ENCODE measurements around the gene PLSCR3.

Gene PLSCR3

DNA sequence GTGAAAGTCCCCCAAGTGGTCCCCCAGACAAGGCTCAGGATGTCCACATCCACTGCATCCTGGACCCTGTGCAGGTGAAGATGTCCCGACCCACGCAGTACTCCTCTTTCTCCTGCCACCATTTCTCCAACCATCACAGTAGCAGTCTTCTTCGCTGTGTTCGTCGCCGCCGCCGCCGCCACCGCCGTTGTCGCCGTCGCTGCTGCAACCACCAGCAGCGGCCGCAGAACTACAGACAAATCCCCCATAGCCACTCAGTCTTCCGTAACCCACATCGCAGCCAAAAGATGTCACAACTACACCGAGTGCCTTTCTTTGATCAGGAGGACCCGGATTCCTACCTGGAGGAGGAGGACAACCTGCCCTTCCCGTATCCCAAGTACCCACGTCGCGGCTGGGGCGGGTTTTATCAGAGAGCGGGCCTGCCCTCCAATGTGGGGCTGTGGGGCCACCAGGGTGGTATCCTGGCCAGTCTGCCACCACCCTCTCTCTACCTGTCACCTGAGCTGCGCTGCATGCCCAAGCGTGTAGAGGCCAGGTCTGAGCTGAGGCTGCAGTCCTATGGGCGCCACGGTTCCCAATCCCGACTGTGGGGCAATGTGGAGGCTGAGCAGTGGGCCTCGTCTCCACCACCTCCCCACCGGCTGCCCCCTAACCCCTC is 32.0 kb upstream of the PLSCR3 start:
- no peak for DNase-seq

DNA sequence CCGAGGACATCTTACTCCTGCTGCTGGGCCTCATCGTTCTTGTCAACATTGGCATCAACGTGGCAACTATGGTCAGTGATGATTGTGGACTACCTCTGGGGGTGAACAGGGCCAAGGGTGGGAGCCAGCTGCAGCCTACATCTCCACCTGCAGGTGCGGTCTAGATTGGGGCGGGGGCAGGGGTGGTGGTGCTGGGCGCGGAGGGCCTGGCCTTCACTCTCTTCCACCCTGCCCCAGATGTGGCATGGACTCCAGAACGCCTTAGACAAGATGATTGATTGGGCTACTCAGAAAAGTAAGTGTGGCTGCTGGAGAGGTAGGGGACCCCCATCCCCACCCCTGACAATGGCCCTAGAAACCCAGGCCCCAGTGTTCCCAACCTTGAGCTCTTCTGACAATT is 31.4 kb upstream of the PLSCR3 start:
- DNase-seq: no peak

DNA sequence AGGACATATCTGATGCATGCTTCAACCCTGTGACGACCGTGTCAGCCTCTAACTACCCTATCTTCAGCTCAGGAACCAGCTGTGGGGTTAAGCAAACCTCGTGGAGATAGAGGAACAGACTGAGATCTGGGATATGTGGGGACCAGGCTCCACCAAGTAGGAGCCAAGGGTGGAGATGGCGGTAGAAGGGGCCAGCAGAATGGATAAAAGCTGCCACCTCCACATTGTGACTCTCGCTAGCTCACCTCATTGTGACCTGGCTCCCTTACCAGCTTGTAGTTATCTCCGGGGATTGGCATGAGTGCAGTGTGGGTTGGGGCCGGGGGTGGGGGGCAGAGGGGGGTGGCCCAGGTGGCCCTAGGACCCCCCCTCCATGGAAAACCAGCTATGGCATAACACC is 31.0 kb upstream of the PLSCR3 start, which contains the start of gene SPEM2:
SPEM2 (plus strand) TSS at position 301 of the 400 bp plus-strand sequence; CDS start at position 374, 73 bp downstream.
- no peak for DNase-seq

DNA sequence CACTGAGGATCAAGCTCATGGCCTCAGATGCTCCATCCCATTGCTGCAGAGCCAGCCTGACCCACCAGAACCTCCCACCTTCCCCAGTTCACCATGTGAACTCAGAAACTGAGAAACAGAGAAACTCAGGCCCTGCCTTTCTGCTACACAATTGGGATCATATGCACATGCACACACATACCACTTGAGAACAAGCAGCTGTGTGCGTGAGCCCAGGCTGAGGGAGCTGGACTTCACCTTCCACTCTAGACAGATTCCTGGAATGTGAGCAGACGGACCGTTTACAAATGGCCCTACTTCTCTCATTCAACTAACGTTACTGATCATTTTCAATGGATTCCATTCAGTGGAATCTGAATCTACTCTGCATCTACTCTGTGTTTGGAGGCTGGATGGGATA is 29.4 kb upstream of the PLSCR3 start:
- DNase-seq: peak; percentile 51

DNA sequence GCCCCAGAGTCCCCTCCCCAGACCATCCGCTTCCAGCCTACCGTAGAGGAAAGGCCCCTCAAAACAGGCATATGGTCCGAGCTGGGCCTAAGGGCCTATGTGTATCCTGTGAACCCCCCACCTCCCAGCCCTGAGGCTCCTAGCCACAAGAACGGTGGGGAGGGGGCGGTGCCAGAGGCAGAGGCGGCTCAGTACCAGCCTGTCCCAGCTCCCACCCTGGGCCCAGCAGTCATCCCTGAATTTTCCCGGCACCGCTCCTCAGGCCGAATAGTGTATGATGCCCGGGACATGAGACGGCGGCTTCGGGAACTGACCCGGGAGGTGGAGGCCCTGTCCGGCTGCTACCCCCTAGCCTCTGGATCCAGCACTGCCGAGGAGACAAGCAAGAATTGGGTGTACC is 26.9 kb upstream of the PLSCR3 start:
- DNase-seq: no peak

DNA sequence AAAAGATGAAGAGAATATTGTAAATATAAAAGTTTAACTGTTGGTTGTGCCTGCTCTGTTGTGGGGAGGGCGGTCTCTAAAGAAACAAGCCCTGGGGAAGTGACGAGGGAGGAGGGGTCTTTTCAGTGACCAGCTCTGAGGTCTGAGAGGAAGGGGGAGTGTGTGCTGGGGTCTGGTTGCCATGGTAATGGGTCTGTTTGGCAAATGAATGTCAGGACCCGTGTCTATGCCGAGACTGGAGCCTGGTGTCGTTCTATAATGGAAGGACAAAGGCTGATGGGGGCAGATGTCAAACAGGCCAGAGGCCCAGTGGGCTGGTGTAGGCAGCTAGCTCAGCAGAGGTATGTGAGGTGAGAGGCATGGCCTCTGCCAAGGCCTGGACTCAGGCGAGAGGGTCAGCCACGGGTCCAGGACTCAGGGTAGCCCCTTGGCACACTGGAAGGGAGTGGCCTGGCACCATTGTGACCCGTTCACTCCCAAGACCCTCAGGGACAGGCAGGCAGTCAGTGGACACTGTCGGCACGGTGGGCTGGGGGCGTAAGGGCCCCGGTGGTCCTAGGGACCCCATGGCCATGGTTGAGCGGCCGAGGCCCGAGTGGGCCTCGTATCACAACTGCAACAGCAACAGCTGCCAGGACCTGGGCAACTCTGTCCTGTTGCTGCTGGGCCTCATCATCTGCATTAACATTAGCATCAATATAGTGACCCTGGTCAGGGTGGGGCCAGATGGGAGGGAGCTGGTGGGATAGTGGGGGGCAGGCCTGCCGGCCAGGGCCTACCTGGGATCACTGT is 25.7 kb upstream of the PLSCR3 start, which contains the start of gene SPEM1:
SPEM1 (plus strand) TSS at position 506 of the 792 bp plus-strand sequence; CDS start at position 567, 61 bp downstream.
- no peak for DNase-seq

DNA sequence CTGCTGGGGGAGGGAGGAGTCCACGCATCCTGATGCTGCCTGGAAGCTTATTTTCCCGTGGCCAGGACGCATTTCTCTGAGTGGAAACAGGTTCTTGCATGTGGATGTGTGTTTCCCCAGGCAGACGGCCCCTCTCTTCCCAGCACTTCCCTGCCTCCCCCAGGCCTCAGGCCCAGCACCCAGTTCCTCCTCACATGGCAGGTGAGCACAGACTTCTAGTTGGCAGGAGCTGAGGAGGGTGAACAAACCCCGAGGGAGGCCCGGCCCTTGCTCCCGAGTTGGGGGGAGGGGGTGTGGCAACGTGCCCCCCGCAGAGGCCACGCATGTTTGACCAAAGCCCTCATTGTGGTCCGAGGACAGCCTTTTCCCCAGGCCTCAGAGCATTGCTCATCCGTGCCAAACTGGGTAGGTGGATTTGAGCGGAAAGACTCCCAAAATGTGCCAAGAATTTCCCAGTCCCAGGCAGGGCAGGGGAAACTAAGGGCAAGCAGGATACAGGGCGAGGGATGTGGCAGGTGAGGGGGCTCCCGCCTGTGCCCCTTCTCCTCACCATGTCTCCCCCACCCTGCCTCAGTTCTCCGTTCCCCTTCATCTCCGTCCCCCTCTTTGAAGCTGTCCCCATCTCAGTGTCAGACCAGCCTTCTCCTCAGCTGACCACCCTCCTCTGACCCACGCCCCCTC is 24.3 kb upstream of the PLSCR3 start:
- no peak for DNase-seq

DNA sequence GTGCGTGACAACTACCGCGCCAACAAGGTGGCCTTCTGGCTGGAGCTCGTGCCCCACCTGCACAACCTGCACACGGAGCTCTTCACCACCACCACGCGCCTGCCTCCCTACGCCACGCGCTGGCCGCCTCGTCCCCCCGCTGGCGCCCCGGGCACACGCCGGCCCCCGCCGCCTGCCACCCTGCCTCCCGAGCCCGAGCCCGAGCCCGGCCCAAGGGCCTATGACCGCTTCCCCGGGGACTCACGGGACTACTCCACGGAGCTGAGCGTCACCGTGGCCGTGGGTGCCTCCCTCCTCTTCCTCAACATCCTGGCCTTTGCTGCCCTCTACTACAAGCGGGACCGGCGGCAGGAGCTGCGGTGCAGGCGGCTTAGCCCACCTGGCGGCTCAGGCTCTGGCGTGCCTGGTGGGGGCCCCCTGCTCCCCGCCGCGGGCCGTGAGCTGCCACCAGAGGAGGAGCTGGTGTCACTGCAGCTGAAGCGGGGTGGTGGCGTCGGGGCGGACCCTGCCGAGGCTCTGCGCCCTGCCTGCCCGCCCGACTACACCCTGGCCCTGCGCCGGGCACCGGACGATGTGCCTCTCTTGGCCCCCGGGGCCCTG is 22.8 kb upstream of the PLSCR3 start:
- no peak for DNase-seq

DNA sequence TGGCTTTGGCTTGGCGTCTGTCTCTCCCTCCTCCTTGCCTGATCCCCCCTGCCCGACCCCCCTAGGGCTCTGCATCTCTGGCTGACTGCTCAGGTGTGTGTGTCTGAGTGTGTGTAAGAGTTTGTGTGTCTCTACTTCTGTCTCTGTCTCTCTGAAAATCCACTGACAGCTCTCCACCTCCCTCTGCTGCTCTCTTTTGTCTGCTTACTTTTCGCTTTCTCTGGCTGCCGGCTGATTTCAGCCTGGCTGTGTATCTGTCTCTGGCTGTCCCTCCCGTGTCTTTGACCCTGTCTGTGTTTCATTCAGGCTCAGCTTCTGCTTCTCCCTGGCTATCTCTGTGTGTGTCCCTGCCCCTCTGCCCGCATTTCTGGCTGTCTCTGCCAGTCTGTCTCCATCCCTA is 22.0 kb upstream of the PLSCR3 start:
- no peak for DNase-seq

DNA sequence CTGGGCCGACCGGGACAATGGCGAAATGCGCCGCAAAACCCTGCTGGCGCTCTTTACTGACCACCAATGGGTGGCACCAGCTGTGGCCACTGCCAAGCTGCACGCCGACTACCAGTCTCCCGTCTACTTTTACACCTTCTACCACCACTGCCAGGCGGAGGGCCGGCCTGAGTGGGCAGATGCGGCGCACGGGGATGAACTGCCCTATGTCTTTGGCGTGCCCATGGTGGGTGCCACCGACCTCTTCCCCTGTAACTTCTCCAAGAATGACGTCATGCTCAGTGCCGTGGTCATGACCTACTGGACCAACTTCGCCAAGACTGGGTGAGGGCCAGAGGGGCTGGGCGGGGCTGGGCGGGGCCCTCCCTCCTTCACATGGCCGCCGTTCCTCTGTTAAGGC is 21.5 kb upstream of the PLSCR3 start:
- no peak for DNase-seq

DNA sequence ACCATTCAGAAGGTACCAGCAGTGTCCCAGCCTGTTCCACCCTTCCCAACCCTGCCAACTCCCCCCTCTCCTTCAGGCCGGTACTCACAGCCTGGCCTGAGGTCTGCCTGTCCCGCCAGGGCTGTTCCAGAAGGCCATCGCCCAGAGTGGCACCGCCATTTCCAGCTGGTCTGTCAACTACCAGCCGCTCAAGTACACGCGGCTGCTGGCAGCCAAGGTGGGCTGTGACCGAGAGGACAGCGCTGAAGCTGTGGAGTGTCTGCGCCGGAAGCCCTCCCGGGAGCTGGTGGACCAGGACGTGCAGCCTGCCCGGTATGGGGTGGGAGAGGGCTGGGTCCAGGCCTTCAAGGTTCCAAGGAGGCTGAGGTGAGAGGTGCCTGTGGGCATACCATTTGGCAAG is 20.5 kb upstream of the PLSCR3 start:
- DNase-seq: no peak

DNA sequence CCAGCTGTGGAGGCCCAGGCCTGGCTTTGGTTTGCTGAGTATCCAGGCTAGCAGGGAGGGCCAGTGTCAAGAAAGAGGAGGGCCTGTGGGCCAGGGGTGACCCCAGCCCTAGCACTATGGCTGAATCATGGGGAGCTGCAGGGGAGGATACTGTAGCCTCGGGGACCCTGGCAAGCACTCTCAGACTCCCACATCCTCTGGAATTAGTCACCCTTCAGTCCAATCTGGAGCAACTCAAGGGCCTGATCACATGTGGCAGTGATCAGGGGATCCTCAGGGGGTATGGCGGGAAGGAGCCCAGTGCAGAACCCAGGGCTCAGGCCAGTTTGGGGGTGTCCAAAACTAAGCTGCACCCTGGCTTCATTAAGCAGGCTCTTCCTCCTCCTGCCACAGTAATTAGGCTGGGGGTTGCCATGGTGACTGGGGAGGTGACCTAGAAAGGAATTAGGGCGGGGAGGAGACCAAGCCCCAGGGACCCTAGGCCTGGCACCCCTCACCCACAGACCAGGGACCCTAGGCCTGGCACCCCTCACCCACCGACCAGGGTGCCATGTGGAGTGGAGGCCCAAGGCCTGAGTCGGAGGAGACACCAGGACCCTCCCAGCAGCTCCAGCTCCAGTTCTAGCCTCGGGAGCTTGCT is 19.1 kb upstream of the PLSCR3 start:
- no peak for DNase-seq

DNA sequence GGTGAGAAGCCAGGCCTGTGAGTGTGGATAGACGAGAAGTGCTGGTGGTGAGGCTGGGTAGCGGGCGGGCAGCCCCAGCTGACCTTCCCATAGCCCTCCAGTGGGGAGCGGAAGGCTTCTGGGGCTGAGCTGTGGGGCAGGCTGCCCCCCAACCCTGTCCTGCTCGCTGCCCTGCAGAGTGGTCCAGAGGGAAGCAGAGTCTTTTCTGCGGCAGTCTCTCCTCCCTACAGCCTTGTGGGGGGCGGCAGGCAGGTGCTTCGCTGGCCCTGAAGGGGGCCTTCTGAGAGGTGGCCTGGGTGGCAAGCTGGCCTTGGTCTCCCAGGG is 17.1 kb upstream of the PLSCR3 start:
- DNase-seq: no peak

DNA sequence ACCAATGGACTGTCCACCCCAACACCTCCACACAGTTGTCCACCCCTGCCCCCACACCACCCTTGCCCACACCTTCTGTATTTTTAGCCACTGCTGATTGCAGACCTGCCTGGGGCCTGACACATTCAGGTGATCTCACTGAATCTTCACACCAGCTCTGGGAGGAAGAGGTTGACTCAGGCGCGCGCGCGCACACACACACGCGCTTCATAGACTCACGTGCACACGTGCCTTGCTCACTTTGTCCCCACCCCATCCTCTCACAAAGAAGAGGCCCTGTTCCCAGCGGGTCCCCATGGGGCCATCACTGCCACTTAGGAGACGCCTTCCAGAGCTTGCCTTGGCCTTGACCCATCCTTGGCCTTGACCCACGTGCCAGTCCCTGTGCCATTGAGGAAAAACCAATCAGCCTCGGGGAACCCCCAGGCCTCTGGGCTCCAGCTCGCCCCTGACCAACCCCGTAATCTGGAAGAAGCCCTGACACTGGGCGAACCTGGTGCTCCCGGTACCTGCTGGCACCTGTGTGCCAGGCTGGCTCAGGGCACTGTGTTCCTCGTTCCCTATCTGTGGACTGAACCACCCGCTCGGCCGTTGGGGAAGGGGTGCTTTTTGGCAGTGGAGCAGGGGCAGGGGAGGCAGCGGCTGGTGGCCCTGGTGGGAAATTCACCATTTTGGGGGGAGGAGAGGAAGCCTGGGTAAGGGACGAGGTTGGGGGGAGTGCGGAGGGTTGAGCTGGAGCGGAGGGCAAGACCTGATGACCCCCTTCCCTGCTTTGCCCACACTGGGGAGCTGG is 16.5 kb upstream of the PLSCR3 start:
- no peak for DNase-seq

DNA sequence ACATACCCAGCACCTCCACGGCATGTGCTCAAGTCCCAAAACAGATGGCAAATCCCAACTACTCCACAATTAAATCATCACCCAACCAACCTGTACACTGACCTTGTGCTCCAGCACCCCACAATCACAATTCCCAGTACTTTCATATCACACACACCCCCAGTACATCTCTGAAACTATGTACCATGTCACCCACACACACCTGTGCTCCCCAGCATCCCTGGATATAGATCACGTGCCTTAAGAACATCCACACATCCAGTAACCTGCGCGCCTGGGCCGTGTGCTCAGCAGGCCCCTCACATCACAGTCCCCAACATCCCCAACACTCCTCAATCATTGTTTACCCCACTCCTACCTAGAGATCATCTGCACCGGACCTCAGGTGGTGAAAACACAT is 15.4 kb upstream of the PLSCR3 start:
- DNase-seq: no peak

DNA sequence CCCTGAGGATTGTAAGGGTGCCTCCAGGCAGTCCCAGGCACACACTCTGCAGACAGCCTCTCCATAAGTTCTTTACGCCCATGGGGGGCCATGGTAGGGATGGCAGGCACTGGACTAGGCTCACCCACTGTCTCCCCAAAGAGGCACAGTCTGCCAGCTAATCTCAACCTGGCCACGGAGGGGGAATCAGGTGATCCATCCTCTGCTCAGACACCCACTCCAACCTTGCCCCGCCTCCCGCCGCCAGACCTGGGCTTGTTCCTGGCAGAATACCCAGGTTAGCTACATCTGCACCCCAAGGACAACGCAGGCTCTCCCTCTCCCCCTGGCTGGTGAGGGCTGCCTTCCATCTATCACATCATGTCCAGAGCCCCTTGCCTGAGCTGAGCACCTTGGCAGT is 14.5 kb upstream of the PLSCR3 start:
- DNase-seq: no peak

DNA sequence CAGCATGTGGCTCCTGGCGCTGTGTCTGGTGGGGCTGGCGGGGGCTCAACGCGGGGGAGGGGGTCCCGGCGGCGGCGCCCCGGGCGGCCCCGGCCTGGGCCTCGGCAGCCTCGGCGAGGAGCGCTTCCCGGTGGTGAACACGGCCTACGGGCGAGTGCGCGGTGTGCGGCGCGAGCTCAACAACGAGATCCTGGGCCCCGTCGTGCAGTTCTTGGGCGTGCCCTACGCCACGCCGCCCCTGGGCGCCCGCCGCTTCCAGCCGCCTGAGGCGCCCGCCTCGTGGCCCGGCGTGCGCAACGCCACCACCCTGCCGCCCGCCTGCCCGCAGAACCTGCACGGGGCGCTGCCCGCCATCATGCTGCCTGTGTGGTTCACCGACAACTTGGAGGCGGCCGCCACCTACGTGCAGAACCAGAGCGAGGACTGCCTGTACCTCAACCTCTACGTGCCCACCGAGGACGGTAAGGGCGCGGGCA is 14.0 kb upstream of the PLSCR3 start:
- no peak for DNase-seq

DNA sequence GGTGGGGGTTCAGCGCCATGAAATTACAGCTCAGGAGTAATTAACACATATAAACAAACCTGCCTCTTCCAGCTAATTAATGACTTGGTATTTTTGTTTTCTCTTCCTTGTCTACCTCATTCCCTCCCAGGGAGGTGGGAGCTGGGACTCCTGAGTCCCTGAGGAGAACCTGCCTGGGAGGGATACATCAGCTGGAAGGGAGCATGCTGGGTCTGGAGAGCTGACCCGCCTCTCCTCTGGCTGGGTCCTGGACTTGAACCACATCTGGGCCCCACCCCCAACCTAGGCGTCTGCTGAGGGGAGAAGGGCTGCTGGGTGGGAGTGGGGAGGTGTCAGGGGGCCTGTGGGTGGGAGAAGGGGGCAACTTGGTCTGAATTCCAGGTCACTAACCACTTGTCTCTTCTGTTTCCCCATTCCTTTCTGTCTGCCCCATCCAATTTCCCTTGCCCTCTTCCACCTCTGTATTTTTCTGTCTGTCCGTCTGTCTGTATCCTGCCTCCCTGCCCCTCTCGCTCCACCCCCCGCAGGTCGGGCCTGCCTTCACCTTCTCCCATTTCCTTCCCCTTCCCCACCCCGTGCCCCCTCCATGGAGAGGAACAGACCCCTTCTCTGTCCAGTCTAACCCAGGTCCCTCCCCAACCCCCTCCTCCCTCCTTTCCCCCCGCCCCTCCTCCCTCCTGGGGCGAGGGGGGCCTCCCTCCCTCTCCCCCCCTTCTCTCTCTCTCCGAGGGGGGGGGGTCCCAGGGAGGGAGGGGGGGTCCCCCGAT is 13.3 kb upstream of the PLSCR3 start, which contains the start of gene NLGN2:
NLGN2 (plus strand) TSS at position 361 of the 767 bp plus-strand sequence. CDS start 411 bp downstream, outside the sequence.
- no peak for DNase-seq

DNA sequence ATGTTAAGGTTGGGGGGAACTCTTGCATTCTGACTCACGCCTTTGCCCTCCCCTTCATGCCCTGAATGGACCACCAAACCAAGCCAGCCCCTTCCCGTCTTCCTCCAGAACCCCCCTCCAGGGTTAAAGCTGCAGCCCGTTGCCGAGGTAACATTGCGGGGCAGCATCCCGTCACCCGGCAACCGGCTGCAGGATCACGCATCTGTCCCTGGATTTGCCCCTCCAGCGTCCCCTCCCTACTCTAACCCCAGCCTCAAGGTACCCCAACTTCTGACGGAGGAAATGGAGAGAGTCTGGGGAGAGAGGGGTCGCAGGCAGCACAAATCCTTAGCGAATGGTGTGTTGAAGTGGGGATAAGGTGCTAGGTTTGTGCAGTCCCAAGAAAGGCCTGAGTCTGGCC is 12.8 kb upstream of the PLSCR3 start:
- no peak for DNase-seq

DNA sequence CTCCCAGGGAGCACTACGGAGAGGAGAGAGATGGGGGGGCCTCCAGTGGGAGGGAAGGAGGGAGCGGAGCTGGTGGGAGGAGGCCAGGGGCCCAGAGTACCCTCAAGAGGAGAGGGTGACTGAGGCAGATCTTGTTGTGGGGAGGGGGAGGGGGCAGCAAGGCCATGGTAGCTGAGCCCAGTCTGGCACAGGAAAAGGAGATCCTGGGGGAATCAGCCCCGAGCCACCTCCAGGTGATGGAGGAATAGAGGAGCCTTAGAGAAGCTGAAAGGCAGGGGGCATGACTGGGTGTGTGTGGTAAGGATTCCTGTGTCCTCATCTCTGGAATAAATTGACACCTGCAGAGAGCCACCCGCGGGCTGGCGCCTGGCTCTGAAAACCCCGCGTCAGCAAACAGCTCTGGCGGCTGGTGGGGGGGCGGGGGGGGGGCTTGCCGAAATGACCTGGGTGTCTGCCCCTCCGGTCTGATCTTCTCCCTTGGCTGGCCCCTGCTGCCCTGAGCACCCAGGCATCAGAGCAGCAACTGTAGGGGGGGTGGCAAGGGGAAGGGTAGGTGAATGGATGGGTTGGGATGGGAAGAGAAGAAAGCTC is 12.0 kb upstream of the PLSCR3 start:
- no peak for DNase-seq

All from SHP77 treated with DMSO at 0.1 percent for 48 hours (cell line).